ENCODE measurements around the gene SPTBN5. TPM values are rescaled to one million over a fixed set of nuclear protein-coding genes. Genes with fewer than 3 reads are reported as not detected.

SPTBN5 gene
- total RNA-seq, 2 donors from 2014 or later, result 2.0 to 2.8 TPM

- H3K9me3 ChIP-seq (ENCODE audit: control insufficient read depth, low read length), result no peaks in the 10 kb centered on the region
- Mint-ChIP-seq H3K36me3 (ENCODE audit: low read depth) (peaks cover 16% of the 10 kb centered on the region), H3K9me3 (no peaks in the 10 kb centered on the region), H3K27ac (peak overlapping the region; percentile 30), H3K27me3 (ENCODE audit: insufficient read depth) (no peaks in the 10 kb centered on the region), H3K4me1 (peaks cover 25% of the 10 kb centered on the region), H3K4me3 (no peak overlapping the region)
- TF ChIP-seq, protein P1, sequence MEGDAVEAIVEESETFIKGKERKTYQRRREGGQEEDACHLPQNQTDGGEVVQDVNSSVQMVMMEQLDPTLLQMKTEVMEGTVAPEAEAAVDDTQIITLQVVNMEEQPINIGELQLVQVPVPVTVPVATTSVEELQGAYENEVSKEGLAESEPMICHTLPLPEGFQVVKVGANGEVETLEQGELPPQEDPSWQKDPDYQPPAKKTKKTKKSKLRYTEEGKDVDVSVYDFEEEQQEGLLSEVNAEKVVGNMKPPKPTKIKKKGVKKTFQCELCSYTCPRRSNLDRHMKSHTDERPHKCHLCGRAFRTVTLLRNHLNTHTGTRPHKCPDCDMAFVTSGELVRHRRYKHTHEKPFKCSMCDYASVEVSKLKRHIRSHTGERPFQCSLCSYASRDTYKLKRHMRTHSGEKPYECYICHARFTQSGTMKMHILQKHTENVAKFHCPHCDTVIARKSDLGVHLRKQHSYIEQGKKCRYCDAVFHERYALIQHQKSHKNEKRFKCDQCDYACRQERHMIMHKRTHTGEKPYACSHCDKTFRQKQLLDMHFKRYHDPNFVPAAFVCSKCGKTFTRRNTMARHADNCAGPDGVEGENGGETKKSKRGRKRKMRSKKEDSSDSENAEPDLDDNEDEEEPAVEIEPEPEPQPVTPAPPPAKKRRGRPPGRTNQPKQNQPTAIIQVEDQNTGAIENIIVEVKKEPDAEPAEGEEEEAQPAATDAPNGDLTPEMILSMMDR (conservative IDR thresholded peaks at IDR 0.05), result no peak
- no peak overlapping the region for H3K4me3 ChIP-seq (ENCODE audit: low read length)
- no peak overlapping the region for H3K27ac ChIP-seq (ENCODE audit: low read depth, low read length)
- H3K27me3 ChIP-seq (ENCODE audit: control insufficient read depth, insufficient read depth, low read length, poor library complexity, severe bottlenecking), result no peaks in the 10 kb centered on the region
- WGBS, 2 experiments (ENCODE audit: insufficient coverage in 1 of 2, insufficient read length in 1 of 2), result 93 to 97% methylated on average over 9 to 11 of the region's 11 CpGs
- peaks cover 11% of the 10 kb centered on the region for H3K36me3 ChIP-seq (ENCODE audit: control insufficient read depth, insufficient read depth, low read length)
- H3K4me1 ChIP-seq (ENCODE audit: control insufficient read depth, insufficient read depth, low read length), result peaks cover 13% of the 10 kb centered on the region
- no peak overlapping the region for H3K9ac ChIP-seq (ENCODE audit: extremely low read depth, low read length, poor library complexity, severe bottlenecking)
- no peak for DNase-seq
These were observed 1.6 kb upstream of the SPTBN5 start for GRCh38 chr15:41895491-41895890.

DNA sequence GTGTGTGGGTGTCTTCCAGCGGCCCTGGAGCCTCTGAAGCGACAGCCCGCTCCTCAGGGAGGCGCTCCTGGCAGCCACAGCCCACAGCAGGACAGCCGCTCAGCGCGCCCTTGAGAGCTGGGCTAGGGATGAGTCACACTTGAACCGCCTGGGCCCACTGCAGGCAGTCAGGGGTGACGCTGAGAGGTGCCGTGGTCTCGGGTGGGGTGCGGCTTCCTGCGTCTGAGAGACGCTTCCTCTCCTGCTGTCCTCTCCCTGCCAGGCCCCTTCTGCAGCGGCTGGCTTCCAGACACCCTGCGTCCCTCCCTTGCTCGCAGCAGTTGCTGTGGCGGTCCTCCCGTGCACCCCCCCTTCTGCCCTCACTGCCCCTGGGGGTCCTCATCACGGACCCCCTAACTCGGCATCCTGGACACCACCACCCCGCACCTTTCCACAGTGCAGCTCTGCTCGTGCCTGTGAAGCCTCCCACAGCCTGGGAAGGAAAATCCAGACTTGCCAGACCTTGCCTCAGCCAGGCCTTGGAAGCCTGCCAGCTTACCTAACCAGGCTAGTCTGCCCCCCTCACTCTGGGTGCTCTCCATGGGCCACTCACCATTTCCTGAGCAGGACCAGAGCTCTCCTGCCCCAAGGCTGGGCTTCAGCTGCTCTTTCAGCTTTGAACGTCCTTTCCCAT, 1.1 kb upstream of the SPTBN5 start:
- no peak overlapping the region for H3K4me3 Mint-ChIP-seq
- Histone ChIP-seq H3K4me3 (ENCODE audit: low read length) (no peak overlapping the region), H3K9me3 (ENCODE audit: control insufficient read depth, low read length) (no peaks in the 10 kb centered on the region), H3K4me1 (ENCODE audit: control insufficient read depth, insufficient read depth, low read length) (peaks cover 18% of the 10 kb centered on the region), H3K27me3 (ENCODE audit: control insufficient read depth, insufficient read depth, low read length, poor library complexity, severe bottlenecking) (no peaks in the 10 kb centered on the region), H3K27ac (ENCODE audit: low read depth, low read length) (no peak overlapping the region), H3K9ac (ENCODE audit: extremely low read depth, low read length, poor library complexity, severe bottlenecking) (no peak overlapping the region), H3K36me3 (ENCODE audit: control insufficient read depth, insufficient read depth, low read length) (peaks cover 8% of the 10 kb centered on the region)
- no peaks in the 10 kb centered on the region for H3K9me3 Mint-ChIP-seq
- peaks cover 28% of the 10 kb centered on the region for H3K4me1 Mint-ChIP-seq
- peak; percentile 78 for DNase-seq
- peaks cover 13% of the 10 kb centered on the region for H3K36me3 Mint-ChIP-seq (ENCODE audit: low read depth)
- 86% methylated on average over 12 to 24 of the region's 24 CpGs for WGBS, 2 experiments (ENCODE audit: insufficient coverage in 1 of 2, insufficient read length in 1 of 2)
- H3K27me3 Mint-ChIP-seq (ENCODE audit: insufficient read depth), result no peaks in the 10 kb centered on the region
- peak overlapping the region; percentile 30 for H3K27ac Mint-ChIP-seq
- TF ChIP-seq, protein P1 (conservative IDR thresholded peaks at IDR 0.05), result no peak

- no peaks in the 10 kb centered on the region for H3K9me3 ChIP-seq (ENCODE audit: control insufficient read depth, low read length)
- H3K27me3 ChIP-seq (ENCODE audit: control insufficient read depth, insufficient read depth, low read length, poor library complexity, severe bottlenecking), result no peaks in the 10 kb centered on the region
- H3K27me3 Mint-ChIP-seq (ENCODE audit: insufficient read depth), result no peaks in the 10 kb centered on the region
- H3K4me1 Mint-ChIP-seq, result peaks cover 28% of the 10 kb centered on the region
- no peak overlapping the region for H3K9ac ChIP-seq (ENCODE audit: extremely low read depth, low read length, poor library complexity, severe bottlenecking)
- no peak overlapping the region for H3K27ac Mint-ChIP-seq
- 87 to 92% methylated on average over 7 to 17 of the region's 17 CpGs for WGBS, 2 experiments (ENCODE audit: insufficient coverage in 1 of 2, insufficient read length in 1 of 2)
- H3K9me3 Mint-ChIP-seq, result no peaks in the 10 kb centered on the region
- peaks cover 8% of the 10 kb centered on the region for H3K36me3 ChIP-seq (ENCODE audit: control insufficient read depth, insufficient read depth, low read length)
- no peak overlapping the region for H3K4me3 ChIP-seq (ENCODE audit: low read length)
- no peak for DNase-seq
- no peak overlapping the region for H3K27ac ChIP-seq (ENCODE audit: low read depth, low read length)
- no peak overlapping the region for H3K4me3 Mint-ChIP-seq
- peaks cover 18% of the 10 kb centered on the region for H3K4me1 ChIP-seq (ENCODE audit: control insufficient read depth, insufficient read depth, low read length)
- TF ChIP-seq, protein P1 (conservative IDR thresholded peaks at IDR 0.05), result no peak
- H3K36me3 Mint-ChIP-seq (ENCODE audit: low read depth), result peaks cover 10% of the 10 kb centered on the region
These were observed 468 bp upstream of the SPTBN5 start for GRCh38 chr15:41894251-41894790.
